NCI-H2171 treated with DMSO at 0.1 percent for 48 hours (cell line): ENCODE measurements around the gene RNF157.

Experiments
- DNase-seq: peaks from one replicate; lab custom pipeline; 2025; lab: John Stamatoyannopoulos, UW

RNF157 gene

DNA sequence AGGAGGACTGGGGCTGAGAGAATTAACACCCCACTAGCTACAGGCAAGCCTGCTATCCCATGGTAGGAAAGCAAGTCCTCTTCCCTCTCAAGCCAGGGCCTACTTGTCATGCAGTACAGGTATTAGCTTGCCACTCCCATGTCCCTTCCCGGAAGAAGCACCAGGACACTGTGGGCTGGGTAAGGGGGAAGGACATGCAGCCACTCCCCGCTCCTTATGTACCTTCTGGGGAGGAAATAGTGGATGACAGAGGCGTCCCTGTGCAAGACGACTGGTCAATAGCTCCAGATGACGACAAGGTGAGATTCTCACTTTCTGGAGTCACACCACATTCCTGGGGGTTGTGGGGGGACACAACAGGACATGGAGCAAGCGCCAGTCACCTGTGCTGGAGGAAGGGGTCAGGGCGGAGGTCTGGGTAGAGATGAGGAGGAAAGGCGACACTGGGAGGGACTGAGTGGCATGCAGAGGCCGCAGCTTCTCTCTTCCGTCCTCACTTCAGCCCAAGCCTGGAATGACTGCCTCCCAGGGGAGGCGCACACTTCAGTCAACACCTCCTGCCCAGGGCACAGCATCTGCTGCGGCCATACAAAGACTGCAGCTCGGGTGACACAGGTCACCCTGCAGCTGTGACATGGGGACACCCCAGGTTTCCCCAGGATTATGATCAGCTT is 84.2 kb downstream of the RNF157 start:
- no peak for DNase-seq

DNA sequence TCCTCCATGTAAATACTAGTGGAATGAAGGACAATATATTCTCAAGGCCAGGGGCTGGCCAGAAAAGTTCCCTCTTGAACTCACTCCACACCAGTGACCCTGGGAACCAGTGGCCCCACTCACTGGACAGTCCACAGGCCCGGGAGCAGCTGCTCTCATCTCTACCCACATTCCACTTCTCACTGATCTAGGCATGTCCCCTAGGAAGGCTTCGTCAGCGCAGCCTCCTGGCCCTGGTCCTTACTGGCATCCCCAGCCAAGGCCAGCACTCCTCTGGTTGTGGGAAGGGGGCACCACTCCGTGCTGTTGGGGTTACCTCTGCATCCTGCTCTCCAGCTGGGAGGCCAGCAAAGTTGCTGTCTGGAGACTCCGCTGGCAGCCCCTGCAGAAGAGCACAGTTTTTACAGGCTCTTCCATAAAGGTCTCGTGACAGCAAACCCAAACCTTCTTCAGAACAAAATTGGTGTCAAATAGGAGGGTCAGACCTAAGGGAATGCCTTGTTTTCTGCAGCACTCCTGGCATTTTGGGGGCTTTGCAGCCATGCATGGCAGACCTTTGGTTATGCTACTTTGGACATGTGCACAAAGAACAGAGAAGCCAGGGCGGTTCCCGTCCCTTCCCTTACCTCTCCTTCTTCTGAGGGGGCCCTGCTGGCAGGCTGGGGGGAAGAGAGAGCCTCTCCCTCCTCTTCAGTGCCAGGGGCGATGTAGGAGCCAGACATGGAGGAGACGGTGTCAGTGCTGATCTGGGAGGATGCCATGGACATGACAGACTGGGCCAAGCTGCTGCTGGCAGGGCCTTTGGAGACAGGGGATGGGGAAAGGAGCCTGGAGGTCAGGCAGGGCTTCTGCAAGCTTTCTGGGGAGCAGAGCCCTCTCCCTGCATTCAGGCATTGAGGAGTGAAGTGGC is 85.1 kb downstream of the RNF157 start:
- no peak for DNase-seq

DNA sequence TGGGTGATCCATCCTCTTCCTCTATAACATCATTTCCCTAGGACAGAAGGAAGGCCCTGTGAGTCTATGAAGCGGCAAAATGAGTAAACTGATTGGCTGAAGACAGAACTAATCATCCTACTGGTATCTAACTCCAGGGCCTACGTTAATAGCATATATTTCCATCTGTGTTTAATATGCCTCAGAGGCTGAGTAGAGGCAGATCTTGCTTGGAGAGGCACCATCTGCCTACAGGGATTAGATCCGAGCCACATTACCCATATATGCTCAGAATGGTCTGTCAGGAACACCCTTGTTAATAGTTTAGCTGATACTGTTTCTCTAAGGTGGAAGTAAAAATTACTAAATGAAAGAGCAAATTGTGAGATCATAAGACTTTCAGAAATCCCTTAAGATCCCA is 86.0 kb downstream of the RNF157 start:
- DNase-seq: no peak

DNA sequence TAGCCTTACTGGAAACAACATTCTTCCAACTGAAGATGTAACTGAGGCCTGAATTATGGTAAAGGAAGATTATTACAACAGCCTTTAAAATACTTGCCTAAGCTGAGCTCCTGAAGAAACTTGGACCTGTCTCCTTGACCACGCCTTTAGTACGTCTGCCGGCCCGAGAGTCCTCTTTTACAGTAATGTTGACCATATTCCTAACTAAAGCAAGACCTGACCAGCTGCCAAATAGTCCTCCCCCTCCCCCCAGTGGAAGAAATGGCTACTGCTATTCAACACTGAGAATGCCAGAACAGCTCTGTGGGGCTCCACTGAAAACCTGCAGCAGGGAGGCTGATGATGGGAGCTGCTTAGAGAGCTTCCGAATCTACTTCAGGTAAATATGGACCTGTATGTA is 86.7 kb downstream of the RNF157 start:
- no peak for DNase-seq

DNA sequence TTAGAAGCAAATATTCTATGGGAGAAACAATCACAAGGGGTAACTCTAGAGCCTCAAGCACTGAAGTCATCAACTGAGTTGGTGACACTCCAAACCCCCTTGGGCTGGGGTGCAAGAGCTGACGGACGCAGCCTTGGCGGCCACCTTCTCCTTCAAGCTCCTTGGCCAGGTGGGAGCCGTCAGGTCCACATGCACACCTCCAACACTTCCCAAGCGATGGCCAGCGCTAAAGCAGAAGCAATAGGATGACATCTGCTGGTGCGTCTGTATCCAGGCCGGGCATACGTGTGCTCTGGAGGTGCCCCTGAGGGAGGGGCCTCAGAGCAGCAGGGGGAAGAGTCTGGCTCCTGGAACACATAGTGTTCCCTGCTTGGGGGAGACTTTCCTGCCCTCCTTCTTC is 87.1 kb downstream of the RNF157 start:
- no peak for DNase-seq

DNA sequence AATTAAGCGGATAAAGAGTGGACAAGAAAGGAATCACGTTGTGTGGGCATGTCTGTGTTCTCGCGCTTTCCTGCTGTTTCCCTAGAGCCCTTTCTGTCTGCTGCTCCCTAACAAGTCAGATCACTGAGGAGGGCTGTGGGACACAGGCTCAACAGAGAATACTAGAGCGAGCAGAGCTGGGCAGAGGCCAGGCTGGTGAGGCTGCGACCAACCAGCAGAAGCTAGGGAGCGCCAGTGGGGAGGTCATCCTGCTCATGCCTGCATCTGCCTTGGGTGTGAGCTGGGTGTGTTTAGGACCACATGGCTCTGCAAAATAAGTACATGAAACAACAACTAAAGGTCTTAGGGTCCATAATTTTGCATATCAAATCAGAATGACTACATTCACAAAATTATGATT is 87.7 kb downstream of the RNF157 start:
- DNase-seq: no peak

DNA sequence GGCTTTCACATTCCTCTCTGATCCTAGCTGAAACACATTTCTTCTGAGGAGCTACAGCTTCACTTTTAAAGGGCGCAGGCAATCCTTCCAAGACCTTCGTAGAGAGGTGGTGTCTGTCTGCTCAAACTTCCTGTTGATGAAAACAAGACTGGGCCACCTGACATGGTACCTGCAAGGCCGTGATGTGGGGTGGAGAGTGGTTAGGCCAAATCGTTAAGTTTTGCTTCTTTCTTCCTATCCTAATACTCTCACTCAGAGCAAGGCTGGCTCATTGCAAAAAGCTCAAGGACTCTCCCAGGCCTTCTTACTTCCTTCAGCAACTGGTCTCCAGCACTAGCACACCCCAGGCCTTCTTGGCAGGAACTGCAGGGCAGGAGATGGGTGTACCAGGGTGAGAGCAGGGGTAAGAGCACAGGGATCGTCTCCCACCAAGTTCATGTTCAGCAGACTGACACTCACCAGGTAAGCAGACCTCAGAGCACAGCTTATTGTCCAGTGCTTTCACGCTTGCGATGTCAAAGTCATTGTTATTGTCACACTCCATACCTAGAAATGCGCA is 88.3 kb downstream of the RNF157 start:
- DNase-seq: no peak

DNA sequence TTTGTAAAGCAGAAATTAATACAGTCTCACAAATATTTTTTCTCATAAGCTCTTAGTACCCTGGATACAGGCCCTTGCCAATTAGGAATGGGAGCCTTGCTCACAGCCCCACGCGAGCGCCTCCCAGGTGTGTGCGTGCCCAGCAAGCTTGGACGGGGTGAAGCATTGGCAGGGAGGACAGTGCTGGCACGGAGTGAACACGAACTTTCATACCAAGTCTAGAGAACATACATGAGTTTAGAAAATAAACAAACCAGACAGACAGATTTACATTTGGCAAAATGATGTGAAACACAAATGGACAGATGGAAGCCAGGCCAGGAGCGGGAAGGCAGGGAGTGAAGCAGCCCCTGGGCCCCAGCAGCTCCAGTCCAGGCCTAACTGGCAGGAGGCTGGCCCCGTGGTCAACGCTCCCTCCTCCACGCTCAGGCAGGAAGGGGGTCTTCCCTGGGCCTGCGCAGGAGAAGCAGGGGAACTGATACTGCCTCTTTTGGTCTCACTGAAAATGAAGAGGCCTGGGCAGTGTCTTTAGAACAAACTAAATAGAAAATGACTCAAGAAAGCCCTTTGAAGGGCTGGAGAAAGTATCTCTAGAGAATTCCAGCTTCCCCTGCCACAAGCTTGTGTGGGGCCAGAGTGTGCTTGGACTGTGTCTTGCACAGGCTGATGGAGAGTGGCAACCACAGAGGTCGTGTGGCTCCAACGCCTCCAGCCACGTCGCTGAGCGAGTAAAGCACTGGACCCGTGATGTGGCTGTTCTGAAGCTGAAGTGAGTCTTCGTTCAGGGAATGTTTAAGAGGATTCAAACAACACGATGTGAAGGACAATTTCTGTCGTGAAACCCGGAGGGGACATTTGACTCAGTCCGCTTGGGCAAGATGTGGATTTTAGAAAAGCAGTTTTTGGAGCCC is 89.3 kb downstream of the RNF157 start:
- DNase-seq: no peak

DNA sequence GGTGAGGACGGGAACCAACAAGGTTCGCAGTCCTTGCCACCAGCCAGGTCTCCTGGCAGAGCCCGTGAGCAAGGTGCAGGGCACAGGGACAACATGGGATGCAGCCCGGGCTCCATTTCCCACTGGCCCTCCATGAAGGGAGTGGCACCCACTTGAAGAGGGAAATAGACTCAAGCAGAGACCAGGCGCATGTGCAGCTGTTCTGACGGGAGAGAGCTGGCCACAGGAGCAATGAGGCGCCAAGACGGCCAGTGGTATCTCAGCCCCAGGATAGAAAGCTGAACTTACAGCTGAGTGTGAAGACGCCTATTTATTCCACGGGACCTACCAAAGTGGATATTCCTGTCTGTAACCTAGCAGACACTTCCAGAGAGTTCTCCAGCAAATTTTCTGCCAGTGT is 91.1 kb downstream of the RNF157 start:
- no peak for DNase-seq

DNA sequence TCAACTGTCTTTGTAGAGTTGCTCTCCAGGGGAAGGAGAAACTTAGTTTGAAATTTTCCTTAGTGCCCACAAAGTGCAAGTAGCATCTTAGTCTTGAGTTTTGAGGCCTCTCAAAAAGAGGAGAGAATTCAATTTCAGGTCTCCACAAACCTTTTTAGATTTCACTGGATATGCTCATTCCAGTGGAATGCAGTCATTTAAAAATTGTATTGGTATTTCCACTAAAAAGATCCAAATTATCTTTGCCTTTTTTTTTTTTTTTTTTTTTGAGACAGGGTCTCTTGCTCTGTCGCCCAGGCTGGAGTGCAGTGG is 92.3 kb downstream of the RNF157 start:
- no peak for DNase-seq

DNA sequence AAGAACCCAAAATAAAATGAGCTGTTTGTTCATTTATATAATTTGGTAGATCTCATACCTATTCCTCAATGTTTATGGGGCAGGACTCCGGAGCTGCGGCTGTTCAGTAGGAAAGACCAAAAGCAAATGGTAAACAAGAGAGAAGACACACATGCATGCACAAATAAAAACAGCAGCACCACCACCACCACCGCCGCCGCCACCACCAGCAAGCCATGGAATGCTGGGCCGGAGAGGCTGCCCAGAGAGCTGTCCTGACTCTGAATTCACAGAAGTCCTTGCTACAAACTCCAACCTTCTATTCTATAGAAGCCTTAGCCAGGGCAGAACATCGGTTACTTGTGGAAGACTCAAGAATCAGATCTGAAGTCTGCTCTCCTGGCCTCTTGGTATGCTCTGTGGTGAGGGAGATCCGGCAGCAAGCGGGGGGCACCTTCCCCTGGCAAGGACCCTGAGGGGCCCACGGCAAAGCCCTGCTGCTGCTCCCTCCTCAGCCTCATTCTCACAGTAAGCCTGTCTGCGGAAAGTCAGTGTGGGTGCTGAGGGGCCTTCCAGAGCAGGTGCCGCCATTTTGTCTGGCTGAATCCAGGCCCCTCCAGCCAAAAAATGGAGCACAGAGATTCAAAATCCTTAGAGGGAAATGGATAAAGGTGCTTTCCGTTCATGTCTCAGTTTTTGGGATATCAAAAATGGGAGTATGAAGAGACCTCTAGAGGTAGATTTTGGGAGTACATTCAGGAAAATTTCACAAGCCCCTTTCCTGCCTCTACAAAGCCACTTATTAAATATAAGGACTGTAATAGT is 92.9 kb downstream of the RNF157 start:
- DNase-seq: peak; percentile 52

DNA sequence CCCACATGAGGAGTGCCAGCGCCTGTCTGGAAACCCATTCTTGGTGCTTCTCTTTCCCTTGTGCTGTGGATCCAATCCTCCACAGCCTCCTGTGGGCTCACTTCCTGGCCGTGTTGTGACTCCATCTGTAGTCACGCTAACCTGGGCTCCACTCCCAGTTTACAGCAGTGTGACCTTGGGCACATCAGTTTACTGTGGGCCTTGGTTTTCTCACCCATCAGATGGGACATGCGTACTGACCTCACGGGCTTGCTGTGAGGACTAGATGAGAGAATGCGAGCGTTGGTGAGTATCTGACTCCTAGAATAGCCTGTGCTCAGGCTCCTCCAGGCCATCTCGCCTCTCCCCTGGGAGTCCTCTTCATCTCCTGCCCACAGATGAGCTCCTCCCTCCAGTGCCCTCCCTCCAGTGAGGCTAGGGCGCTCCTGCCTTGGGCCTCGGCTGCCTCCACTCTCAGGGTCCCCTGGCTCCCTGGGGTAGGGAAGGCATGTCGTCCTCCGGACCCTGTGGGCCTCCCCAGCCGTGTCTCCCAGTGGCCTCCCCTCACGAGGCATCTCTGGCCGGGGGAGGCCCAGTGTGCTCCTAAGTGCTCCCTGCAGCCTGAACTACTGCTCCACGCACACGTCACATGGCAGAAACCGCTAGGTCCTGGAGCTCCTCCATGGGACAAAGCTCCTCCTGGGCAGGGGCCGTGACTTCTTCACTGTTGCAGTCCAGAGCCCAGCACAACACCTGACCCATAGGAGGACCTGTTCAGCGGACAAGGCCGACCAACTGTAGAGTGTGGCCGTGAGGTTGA is 94.0 kb downstream of the RNF157 start:
- no peak for DNase-seq

DNA sequence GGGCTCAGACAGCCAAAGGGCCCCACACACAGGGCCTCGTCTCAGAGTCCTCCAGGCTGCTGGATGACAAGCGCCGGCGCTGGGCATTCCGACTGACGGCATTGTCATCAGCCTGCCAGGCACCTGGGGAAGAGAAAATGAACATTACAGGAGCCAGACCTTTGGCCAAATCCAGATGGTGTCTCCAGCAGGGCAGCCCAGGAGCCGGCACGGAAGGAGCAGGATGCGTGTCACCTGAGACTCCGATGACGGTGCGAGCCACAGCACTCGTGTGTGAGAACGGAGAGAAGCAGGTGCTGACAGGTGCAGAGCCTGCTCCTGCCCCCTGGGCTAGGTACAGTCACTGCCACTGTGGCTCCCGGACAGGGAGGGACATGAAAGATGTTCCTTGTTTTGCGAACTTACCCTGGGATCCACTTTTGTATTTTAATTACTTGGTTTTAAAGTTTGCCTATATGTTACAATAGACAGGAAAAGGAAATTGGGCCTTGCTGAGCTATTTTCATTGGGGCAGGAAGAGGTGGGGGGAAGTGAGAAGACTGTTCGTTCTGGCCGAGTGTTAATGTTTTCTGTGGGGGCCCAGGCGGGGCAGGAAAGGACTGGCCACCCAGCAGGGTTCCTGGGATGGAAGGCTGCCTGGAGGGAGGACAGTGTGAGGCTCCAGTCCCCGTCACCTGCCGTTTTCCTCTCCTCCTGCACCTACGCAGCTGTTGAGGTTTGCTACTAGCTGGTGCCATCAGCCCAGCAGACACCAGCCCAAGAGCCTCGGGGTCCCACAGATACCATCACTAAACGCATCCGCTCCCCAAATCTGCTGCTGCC is 94.9 kb downstream of the RNF157 start:
- peak; percentile 87 for DNase-seq

DNA sequence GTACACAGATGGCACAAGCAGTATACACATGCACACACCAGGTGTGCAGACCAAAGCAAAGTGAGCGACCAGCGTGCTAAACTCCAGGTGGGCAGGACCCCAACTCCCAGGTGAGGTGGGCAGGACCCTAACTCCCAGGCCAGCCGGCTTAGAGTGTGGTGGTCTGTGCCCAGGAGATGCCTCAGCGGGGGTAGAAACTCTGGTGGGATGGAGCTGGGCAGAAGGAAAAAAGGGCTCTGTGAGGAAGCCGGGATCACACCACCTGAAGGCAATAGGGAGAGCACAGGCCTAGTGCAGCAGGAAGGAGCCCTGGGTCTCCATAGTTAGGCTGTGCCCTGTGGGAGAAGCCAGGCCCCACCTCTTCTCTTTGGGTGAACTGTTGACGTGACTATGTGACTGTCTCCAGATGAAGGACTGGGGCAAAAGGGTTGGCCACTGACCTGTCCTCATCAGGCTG is 97.7 kb downstream of the RNF157 start:
- no peak for DNase-seq

DNA sequence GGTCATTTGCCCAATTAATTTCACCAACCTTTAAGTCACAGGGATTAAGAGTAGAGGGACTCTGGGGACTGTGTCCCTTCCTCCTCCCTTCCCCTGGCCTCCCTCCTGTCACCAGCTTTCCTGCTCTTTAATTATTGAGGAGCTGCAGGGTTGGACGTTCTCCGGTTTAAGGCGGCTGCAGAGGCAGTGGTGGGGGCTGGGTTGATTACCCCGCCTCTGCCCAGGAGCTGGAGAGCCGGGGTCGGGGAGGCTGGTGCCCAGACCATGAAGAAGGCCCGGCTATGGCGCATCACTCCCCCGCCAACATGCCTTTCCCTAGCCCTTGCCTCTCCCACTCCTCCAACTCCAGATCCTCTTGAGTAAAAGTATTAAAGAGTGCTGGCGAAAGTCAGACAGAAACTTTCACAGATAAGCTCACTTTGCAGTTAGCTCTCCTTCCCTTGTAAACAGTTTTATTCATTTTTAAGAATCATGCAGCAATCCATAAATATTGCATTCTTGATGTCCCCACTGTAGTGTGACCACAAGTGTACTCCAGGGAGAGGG is 98.2 kb downstream of the RNF157 start:
- DNase-seq: no peak

DNA sequence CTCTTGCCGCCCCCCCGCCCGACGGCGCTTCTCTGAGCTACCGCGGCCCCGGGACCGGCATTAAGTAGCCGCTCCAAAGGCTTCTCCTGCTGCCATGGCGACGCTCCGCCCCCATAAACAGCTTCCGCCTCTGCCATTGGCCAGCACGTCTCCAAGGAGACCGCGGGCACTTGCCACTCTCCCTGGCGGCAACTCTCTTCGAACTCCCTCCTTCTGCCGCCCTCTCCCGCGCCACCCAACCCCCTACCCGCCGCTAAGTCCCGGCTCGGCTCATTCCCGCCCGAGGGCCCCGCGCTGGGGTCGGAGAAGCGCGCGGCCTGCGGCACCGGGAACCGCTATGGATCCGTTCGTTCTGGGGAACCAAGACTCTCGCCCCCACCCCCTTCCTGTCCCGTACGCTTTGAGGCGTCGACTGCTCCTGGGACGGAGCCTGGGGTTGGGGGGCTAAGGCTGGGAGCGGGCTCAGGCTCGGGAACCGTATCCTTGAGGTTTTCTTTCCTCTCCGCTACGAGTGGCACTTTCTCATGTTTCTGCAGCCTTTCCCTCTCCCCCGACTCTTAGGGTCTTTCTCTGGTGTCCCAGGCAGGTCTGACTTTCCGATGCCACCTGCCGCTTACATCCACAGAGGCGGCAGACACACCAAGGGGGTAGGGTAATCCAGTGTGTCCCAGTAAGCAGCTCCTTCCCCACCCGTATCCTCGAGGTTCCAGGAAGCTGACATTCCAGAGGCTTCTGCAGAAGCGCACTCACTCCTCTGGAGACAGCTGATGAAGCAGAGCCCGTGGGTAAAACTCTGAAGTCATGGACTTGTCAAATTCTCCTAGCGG is 98.9 kb downstream of the RNF157 start, which contains the start of gene FOXJ1:
FOXJ1 (minus strand) TSS at position 34 of the 827 bp plus-strand sequence. CDS start 850 bp downstream, outside the sequence.
- DNase-seq: peak; percentile 89

DNA sequence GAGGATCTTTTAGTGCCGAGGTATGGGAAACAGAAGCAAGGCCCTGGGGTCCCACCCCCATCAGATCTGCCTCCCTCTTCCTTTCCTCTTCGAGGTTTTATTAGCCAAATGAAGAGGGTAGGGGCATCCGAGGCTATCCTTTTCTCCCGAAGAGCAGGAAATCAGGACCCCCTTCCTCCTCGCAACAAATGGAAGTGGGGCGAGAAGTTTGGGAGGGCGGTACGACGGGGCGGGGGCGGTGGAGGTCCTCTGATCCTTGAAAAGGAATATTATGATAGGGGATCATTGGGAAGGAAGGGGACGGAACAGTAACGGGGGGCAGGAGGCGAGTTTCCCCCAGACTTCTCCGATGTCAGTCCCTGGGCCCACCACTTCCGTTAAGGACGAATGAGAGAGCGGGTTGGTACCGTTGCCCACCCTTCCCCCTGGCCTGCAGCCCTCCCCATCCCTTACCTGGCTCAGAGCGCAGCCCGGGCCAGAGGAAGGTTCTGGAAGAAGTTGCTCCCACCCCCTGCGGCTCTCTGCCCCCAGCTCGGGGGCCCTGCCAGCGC is 99.6 kb downstream of the RNF157 start:
- no peak for DNase-seq
